HG03378 (cell line): ENCODE measurements around the gene FAM43A.

Experiments
- ATAC-seq: cut with Tn5 transposase; IDR thresholded peaks from one replicate; pipeline ENCODE4 v1.9.1; 2021; ENCODE audit warnings: mild to moderate bottlenecking, moderate library complexity; ENCODE audit not compliant: unreplicated experiment

Gene FAM43A, protein sequence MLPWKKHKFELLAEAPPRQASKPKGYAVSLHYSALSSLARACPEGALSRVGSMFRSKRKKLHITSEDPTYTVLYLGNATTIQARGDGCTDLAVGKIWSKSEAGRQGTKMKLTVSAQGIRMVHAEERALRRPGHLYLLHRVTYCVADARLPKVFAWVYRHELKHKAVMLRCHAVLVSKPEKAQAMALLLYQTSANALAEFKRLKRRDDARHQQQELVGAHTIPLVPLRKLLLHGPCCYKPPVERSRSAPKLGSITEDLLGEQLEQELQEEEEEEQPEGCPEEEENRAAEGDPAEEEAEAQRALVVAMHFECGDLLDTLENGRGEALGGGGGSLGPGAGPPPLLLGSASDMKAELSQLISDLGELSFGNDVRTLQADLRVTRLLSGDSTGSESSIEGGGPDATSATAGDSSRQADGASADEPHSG

DNA sequence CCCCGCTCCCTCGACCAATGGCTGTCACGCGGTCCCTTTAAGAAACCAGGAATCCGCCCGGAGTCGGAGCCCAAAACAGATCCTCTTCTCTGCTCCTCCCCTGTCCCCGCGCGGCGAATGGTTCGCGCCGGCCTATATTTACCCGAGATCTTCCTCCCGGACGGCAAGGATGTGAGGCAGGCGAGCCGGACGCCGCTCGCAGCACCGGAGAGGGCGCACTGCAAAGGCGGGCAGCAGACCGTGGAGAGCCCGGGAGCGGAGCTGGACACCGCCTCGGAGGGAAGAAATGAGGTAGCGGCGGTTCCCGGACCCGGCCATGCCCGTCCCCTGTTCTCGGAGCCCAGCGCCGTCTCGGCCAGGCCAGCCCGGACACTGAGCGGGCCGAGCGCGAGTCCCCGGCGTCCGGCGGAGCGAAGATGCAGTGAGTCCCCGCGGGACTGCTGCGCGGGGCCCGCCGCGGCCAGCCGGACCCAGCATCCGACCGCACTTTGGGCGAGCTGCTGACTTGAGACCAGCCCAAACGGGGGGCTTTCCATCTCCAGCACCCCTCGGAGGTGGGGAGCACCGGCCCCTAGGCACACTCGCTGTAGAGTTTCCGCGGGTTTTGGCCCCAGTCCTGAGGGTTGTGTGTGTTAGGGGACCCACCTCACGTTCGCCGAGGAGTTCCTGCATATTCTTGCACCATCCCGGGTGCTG lies at the start of gene FAM43A:
TSS of gene FAM43A (plus strand) at position 166 of the 696 bp plus-strand sequence. CDS start 944 bp downstream, outside the sequence.
- peak; percentile 42 for ATAC-seq

DNA sequence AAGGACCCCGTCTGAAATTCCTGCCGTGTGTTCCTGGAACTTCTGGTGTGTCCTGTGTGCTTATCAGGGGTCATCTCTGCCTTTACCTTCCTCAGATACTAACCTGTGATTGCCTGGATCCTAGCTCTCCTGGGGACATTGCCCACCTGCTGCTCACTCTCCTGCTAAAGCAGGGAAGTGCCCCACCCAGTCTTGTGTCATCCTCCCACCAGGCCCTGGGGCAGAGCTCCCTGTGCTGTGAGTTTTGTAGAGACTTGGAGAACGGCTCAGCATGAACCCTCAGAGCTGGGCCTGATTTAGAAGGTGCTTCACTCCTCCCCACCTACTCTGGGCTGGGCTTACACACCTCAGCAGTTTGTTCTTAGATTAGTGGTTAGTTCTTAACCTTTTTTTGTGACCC lies 48.6 kb upstream of the FAM43A start:
- ATAC-seq, result no peak

DNA sequence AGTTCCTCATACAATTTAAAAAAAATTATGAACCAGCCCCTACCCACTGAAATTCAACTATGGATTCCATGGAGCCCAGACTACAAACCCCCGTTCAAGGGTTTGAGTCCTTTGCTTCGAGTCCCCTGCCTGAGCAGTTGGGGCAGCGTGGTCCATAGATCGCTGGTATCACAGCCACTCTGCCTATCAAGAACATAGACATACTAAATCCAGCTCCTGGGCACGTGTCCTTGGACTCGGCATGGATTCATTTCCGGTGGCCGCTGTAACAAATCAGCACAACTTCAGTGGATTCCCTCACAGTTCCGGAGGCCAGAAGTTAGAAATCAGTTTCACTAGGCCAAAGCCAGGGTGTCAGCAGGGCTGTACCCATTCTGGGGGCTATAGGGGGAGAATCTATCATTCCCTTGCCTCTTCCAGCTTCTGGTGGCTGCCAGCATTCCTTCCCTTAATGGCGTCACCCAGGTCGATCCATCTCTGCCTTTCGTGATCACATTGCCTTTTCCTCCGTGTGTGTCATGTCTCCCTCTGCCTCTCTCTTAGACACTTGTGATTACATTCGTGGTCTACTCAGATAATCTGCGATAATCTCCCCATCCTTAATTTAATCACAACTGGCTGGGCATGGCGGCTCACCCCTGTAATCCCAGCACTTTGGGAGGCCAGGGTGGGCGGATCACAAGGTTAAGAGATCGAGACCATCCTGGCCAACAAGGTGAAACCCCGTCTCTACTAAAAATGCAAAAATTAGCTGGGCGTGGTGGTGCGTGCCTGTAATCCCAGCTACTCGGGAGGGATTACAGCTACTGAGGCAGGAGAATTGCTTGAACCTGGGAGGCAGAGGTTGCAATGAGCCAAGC lies 47.9 kb upstream of the FAM43A start:
- ATAC-seq, result no peak

DNA sequence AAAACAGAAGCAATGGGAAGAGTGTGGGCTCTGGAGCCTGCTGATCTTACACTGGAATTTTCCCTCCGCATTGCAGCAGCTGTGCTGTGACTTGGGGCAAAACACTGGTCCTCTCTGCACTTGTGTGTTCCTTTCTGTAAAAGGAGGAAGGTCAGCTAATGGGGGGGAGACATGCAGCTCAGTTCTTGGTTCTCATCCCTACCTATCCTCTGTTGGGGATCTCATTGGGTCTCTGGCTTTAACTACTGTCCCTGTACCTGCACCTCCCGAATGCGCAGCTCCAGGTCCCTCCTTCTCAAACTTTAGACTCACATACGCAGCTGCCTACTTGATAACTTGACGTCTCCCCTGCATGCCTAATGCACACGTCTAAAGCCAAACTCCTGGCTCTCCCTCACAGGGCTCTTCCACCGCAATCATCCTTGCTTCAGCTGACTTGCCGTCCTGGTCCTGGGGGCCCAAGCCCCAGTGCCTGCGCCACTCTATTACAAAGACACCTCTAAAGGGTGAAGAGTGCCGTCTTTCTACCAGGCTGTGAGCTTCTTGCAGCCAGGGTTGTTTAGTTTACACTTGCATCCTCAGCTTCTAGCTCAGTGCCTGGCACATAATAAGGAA lies 46.6 kb upstream of the FAM43A start:
- ATAC-seq, result no peak

DNA sequence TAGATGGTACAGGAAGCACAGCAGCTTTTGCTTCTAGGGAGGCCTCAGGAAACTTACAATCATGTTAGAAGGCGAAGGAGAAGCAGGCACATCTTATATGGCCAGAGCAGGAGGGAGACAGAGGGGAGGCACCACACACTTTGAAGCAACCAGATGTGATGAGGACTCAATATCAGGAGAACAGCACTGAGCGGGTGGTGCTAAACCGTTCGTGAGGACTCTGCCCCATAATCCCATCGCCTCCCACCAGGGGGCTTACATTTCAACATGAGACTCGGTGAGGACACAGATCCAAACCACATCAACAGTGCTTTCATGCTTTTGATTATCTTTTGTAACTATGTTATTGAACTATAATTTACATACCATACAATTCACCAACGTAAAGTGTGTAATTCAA lies 44.9 kb upstream of the FAM43A start:
- no peak for ATAC-seq

DNA sequence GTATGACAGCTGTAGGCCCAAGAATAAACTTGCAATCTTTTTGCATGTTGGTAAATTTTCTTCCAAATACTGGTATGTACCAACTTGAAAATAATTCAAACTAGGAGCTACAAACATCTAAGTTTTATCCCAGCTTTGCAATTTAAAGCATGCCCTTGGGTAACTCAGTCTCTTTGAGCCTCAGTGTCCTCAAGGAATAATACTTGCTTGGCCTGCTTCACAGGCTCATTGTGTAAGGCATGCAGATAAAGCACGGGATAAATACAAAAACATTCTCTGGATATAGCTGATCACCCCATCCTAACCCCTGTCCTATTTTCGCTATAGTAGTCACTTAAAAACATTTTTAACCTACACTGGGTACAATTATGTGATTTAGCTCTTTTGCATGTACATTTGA lies 42.9 kb upstream of the FAM43A start:
- no peak for ATAC-seq

DNA sequence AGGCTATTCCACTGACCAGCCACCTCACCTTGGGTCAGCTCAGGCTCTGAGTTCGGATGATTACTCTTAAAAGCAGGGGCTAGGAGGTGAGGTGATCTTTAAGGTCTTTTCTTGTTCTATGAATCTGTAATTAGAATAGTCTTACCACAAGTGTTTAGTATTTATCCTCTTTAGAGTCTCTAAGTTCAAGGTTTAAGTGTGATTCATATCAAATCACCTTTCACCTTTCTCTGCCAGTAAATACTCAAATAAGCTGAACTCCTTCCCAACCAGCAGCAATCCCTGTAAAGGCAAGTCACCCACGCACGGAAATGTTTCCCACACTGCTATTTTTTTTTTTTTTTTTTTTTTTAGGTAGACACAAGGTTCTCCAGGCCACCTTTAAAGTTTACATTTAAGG lies 37.9 kb upstream of the FAM43A start:
- ATAC-seq, result no peak

DNA sequence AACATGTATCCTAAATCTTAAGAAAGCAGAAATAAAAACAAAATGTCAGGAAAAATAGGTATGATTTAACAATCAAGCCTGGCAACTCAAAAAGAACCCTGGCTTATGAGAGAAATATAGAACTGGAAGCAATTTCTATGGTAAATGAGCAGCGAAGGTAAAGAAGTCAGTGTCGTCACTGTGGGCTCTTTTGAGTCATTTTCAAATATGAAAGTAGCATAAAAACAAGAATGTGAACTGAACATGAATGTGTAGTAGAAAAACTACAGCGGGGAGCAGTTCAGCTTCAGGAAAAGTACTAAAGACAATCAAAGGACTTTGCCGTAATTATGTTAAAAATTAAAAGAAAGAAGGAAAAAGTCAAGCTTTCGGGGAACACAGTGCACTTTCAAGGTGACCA lies 31.2 kb upstream of the FAM43A start:
- peak; percentile 80 for ATAC-seq

DNA sequence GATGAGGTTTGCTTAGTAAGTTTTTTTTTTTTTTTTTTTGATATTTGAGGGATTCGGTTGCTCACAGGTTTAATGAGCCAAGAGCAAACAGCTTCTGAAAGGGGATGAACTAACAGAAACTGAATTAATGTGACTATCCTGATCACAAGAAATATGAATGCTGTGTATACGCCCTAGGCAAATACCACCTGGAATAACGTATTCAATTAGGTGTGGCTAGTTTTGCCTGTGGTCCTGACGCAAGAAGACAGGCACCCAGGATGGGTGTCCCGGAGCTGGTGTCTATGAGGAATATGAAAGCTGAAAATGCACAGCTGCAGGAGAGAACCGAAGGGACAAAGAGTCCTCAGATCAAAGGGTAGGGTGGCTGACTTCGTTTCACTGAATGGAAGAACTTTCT lies 28.2 kb upstream of the FAM43A start:
- ATAC-seq, result no peak

DNA sequence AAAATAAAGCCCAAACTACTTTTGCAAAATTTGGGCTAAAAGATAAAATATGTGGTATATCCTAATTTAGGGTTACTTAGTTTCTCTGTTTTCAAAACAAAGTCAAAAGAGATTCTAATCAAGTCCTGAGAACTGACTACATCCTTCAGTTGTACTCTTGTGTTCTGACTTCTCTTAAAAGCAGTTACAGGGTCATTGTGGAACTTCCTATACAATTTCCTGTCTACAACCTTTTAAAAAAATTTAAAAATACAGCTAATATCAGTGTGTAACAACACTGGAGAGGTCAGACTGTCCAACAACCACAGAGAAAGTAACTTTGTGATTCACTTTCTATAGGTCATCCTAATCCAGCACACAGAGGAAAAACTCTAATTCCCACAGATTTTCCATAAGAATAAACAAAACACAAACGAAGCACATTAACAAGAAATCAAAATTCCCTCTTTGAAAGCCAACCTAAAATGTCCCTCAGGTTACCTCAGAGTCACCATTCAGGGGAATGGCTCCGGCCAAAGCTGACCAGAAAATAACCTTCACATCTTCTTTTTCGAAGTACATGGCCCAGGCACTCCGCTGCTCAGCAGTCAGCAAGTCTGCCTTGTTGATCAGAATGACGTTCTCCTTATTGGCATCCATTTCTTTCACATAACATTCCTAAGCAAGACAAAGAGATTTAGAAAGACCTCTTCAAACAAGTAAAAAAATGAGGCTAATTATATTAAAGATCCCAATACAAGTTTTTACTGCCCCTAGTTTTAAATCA lies 27.0 kb upstream of the FAM43A start:
- ATAC-seq, result no peak

DNA sequence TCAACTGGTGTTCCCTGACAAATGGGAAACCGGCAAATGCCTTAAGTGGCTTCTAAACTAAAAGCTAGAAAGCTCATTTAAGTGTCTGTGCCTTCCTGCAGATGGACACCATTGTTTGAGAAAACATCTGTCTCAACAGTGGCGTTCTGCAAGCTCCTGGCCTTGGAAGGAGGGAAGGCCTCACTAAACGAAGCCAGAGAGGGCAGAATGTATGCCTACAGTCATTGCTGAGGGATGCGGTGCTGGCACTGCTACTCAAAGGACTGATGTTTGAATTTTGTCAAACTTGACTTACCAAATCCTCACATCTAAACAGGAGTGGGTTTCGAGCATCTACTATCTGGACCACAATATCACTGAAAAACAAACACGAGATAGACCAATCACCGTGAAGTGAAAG lies 25.9 kb upstream of the FAM43A start:
- ATAC-seq, result no peak

DNA sequence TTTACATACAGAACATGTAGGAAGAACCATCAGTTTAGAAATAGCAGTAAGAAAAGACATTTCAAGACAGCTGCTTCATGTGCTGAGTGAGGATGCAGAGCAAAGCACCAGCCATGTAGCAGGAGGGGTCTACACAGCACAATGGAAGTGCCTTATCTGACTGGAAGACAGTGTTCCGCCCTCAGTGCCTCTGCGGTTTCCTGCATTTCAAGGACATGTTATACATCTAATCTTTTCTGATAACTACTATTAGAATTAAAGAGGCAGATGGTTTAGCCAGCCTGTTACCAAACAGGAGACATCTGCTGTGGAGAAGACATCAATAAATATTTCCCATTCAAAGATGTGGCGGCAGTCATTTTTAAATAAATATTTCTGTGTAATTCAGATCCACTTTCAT lies 24.3 kb upstream of the FAM43A start:
- ATAC-seq, result no peak

DNA sequence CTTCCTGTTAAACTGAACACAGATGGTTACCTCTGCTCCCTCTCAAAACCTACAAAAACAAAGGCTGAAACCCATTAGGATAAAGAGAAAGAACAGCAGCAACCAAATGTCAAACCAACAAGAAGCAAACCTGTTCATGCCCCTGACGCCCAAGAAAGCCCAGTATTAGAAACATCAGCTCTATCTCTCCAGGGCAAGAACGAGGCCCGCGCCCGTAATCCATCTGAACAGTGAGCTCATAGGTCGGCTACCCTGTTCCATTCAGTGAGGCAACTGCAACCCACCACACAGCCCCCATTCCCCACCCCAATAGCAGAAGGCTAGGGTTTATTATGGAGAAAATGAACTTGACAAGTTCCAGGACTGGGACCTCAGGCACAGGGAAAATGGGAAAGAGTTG lies 23.7 kb upstream of the FAM43A start:
- no peak for ATAC-seq

DNA sequence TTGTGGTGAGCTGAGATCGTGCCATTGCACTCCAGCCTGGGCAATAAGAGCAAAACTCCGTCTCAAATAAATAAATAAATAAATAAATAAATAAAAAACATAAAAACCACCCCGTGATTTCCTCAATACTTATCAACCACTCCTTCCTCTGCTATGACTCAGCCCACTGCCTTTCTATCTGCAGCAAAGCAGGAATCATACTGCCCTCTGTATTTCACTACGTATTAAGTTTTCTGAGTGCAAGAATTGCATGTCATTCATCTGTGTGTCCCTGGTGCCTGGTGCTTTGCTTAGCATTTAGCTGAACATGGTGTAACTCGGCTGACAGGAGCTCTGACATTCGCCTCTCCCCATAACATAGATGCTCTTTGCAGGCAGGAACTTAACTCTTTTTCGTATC lies 20.8 kb upstream of the FAM43A start:
- ATAC-seq, result no peak

DNA sequence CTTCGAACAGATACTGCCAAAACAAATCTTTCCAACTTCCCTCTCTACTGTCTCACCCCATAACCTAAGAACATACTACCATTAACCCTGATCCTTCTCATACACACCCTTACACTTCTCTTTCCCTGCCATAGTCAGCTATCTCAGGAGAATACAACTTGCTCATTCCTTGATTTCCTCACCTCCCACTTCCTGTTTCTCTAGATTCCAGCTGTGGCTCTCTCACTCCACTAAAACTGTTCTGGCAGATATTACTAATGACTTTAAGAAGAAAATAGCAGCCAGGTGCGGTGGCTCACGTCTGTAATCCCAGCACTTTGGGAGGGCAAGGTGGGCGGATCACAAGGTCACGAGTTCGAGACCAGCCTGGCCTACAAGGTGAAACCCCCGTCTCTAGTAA lies 18.3 kb upstream of the FAM43A start:
- no peak for ATAC-seq

DNA sequence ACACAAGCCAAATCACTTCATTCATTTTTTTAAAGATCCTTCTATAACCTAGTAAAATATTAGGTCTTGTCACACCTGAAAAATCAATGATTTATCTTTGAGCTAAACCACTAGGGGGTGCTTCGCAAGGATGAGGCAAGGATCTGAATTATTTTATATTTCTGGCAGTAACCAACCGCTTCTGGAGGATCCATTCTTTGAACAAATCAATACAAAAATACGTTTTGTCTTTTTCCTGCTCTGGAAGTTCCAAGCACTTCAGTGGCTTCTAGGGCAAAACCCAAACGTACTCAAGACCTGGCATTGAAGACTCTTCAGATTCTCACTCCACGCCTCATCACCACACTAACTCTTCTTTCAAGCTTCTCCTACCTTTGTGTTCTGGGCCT lies 14.2 kb upstream of the FAM43A start:
- ATAC-seq, result peak; percentile 28

DNA sequence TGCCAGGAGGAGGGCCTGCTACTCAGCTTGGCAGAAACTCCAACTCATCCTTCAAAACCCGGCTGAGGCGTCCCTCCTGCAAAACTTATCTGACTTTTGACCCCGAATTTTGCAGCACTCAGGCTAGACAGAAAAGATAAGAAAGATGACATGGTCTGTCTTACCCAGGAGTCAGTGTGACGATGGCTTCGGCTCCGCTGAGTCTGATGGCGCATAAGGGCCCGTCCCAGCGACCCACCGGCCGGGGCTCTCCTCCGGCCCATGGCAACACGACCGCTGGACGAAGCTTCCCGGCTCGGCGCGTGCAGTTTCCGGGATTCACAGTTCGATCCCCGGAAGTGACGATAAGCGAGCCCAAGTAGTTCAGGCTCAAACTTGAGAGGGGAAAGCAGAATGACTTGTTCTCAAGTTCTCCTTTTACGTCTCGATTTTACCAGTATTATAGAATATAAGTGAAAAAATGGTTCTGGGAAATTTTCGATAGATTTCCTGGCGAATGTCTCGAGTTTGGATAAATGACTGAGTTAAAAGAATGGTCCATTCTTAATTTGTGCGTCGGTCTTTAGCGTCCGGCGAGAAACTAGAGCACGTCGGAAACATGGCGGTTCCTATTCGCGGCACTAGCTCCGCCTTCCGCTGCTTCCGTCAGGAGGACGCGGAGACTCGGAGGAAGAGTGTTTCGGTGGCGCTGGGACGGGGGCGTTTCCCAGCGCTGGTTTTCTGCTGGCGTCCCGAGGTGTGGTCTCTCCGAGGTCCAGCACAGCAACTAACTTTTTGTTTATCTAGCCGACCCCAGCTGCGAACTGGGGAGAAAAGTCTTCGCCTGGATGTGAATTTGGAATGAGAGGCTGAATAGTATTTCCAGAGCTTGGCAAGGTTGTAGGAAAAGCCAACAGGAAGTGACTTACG lies 13.5 kb upstream of the FAM43A start, which contains the start of gene LSG1:
TSS of gene LSG1 (minus strand) at position 292 of the 909 bp plus-strand sequence. CDS start at position 263, 29 bp downstream.
- ATAC-seq, result peak; percentile 79

DNA sequence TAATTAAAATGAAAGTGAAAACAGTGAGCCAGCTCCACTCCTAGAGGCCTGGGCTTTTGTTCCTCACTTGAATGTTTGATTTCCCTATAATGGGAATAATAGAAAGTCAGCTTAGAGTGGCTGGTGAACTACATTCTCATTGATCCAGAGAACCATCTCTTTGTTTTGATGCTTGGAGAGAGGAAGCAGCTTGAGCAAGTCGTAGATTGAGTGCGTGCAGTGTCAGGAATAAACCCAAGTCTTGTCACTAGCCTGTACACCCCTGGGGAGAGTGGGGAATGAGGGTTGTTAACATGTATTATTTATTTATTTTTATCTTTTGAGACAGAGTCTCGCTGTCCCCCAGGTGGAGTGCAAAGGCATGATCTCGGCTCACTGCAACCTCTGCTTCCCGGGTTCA lies 12.8 kb upstream of the FAM43A start:
- no peak for ATAC-seq

DNA sequence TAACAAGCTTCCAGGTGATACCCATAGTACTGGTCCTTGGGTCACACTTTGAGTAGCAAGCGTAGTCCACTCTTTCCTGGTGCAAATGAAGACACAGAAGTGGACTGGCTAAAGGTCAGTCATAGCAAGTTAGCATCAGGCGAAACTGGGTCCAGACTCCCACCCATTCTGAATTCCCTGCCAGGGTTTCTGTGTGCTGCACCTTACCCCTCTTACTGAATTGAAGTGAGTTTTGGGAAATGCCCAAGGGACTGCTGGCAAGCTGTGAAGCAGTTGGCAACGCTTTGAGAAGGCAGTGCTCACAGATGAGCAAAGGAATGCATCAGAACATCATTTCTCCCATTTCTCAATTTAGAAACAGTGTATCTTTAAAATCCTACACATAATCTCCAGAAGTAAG lies 11.9 kb upstream of the FAM43A start:
- ATAC-seq, result no peak
